Measurements from ENCODE around the gene HADHA. TPM values are rescaled to one million over a fixed set of nuclear protein-coding genes. Genes with fewer than 3 reads are reported as not detected.

The HADHA gene
- total RNA-seq, 3 donors from 2014 or later (not counting 1 experiment from before 2014, with no cell fraction given), result 66.6 to 76.1 (median 68.9) TPM

DNA sequence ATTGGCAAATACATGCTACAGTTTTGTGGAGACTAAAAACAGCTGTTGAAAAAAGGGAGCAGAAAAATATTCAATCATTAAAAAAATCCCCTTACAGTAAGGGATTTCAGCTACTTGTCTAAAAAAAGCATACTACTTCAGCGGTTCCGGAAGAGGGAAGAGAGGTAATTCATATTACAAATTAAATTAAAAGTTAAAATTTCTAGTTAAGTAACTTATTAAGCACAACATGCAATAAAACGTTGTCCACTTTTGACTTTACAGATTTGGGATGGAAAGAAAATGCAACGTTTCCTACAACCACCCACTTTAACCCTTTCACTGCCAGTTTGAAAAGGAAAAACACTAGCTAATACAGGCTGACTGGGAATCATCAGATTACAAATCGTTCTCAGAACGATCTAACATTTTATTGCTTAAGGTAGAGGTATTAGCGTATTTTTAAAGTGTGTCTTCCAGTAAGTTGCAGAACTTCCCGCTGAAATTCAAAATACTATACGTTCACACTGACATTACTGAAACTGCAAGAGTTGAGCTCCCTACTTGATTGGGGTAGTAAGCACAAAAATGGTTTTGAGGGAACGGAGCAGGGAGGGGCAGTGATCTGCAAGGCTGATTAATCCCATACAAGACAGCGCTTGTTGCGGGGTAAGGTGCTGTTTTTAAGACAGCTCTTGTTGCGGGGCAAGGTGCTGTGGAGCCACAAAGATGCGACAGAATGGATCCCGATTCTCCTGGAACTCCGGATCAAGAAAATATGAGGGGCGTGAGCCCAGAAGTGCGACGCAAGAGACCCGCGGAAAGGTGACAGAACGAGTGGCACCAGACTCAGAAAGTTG, 743 bp downstream of the HADHA start:
- ATAC-seq (no peak), DNase-seq (peak in 1 of 2 donors; percentile 55)
- Histone ChIP-seq H3K9me3 (ENCODE audit: control insufficient read depth, insufficient read depth, low read length) (no peaks in the 10 kb centered on the region), H3K27ac (ENCODE audit: low read length) (peak overlapping the region; percentile 97), H3K27me3 (ENCODE audit: control insufficient read depth, insufficient read depth, low read length) (no peaks in the 10 kb centered on the region), H3K36me3 (ENCODE audit: control insufficient read depth, insufficient read depth, low read length) (peaks cover under 1% of the 10 kb centered on the region), H3K4me1 (ENCODE audit: control insufficient read depth, insufficient read depth, low read length) (peaks cover 21% of the 10 kb centered on the region), H3K4me3 (ENCODE audit: low read length) (peak overlapping the region; percentile 79)
- Mint-ChIP-seq H3K9me3 (no peaks in the 10 kb centered on the region), H3K36me3 (no peaks in the 10 kb centered on the region), H3K4me3 (peak overlapping the region; percentile 100), H3K4me1 (peaks cover 65% of the 10 kb centered on the region in 2 donors), H3K27ac (peak overlapping the region; percentile 91 to 95), H3K27me3 (ENCODE audit: low read depth in 2 of 2) (no peaks in the 10 kb centered on the region)
- intact Hi-C loops (cut with micrococcal nuclease), result loop anchor here (1.0 to 2.0 kb wide), 4 partner anchors 55 to 253 kb away; no protein-coding TSS in a partner anchor
- TF ChIP-seq, protein P1, sequence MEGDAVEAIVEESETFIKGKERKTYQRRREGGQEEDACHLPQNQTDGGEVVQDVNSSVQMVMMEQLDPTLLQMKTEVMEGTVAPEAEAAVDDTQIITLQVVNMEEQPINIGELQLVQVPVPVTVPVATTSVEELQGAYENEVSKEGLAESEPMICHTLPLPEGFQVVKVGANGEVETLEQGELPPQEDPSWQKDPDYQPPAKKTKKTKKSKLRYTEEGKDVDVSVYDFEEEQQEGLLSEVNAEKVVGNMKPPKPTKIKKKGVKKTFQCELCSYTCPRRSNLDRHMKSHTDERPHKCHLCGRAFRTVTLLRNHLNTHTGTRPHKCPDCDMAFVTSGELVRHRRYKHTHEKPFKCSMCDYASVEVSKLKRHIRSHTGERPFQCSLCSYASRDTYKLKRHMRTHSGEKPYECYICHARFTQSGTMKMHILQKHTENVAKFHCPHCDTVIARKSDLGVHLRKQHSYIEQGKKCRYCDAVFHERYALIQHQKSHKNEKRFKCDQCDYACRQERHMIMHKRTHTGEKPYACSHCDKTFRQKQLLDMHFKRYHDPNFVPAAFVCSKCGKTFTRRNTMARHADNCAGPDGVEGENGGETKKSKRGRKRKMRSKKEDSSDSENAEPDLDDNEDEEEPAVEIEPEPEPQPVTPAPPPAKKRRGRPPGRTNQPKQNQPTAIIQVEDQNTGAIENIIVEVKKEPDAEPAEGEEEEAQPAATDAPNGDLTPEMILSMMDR (IDR thresholded peaks at IDR 0.05), result no peak
- WGBS (ENCODE audit: insufficient coverage), result 0% methylated on average over 16 of the region's 22 CpGs

DNA sequence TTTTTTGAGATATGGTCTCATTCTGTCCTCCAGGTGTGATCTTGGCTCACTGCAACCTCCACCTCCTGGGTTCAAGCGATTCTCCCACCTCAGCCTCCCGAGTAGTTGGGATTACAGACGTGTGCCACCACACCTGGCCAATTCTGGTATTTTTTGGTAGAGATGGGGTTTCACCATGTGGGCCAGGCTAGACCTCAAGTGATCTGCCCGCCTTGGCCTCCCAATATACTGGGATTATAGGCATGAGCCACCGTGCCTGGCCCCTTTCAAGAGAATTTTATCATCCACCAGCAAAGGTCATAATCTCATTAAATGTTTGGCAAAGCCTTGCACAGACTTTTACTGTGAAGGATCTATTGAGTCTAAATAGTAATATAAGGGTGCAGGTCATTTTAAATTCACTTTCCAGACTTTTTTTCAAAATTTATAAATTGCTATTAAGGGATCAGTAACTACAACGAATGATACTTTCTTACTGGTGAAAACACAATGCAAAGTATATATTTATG, 2.5 kb downstream of the HADHA start:
- peaks cover 62 to 63% of the 10 kb centered on the region in 2 donors for H3K4me1 Mint-ChIP-seq
- intact Hi-C loops (cut with micrococcal nuclease), result loop anchor here (2.0 kb wide), 1 partner anchor 251 kb away; no protein-coding TSS in a partner anchor

GRCh38 chr2:26238311-26238958, 6.0 kb downstream of the HADHA start:
- Mint-ChIP-seq H3K9me3 (no peaks in the 10 kb centered on the region), H3K36me3 (peaks cover 10% of the 10 kb centered on the region), H3K4me3 (no peak overlapping the region), H3K4me1 (peaks cover 32 to 38% of the 10 kb centered on the region in 2 donors), H3K27ac (no peak overlapping the region), H3K27me3 (ENCODE audit: low read depth in 2 of 2) (no peaks in the 10 kb centered on the region)
- TF ChIP-seq, protein P1 (IDR thresholded peaks at IDR 0.05), result no peak
- intact Hi-C loops (cut with micrococcal nuclease), result no loop called here
- no peak for ATAC-seq
- Histone ChIP-seq H3K27ac (ENCODE audit: low read length) (no peak overlapping the region), H3K9me3 (ENCODE audit: control insufficient read depth, insufficient read depth, low read length) (no peaks in the 10 kb centered on the region), H3K4me3 (ENCODE audit: low read length) (no peak overlapping the region), H3K36me3 (ENCODE audit: control insufficient read depth, insufficient read depth, low read length) (peaks cover 37% of the 10 kb centered on the region), H3K4me1 (ENCODE audit: control insufficient read depth, insufficient read depth, low read length) (peaks cover 7% of the 10 kb centered on the region), H3K27me3 (ENCODE audit: control insufficient read depth, insufficient read depth, low read length) (no peaks in the 10 kb centered on the region)
- DNase-seq, result no peak
- 100% methylated on average over 2 of the region's 4 CpGs for WGBS (ENCODE audit: insufficient coverage)

More for the DNA sequence above, 2.5 kb downstream of the HADHA start:
- Histone ChIP-seq H3K9me3 (ENCODE audit: control insufficient read depth, insufficient read depth, low read length) (no peaks in the 10 kb centered on the region), H3K27ac (ENCODE audit: low read length) (no peak overlapping the region), H3K4me3 (ENCODE audit: low read length) (no peak overlapping the region), H3K36me3 (ENCODE audit: control insufficient read depth, insufficient read depth, low read length) (peaks cover 14% of the 10 kb centered on the region), H3K27me3 (ENCODE audit: control insufficient read depth, insufficient read depth, low read length) (no peaks in the 10 kb centered on the region), H3K4me1 (ENCODE audit: control insufficient read depth, insufficient read depth, low read length) (peaks cover 21% of the 10 kb centered on the region)
- H3K36me3 Mint-ChIP-seq, result no peaks in the 10 kb centered on the region
- TF ChIP-seq, protein P1 (IDR thresholded peaks at IDR 0.05), result no peak
- H3K27ac Mint-ChIP-seq, result peak overlapping the region in 1 of 2 donors; percentile 95
- WGBS (ENCODE audit: insufficient coverage), result 93% methylated on average over 5 of the region's 6 CpGs
- no peaks in the 10 kb centered on the region for H3K27me3 Mint-ChIP-seq (ENCODE audit: low read depth in 2 of 2)
- no peaks in the 10 kb centered on the region for H3K9me3 Mint-ChIP-seq
- no peak for ATAC-seq
- DNase-seq, result no peak
- H3K4me3 Mint-ChIP-seq, result no peak overlapping the region
